Activated CD8-positive, alpha-beta T cell treated with anti-CD3 and anti-CD28 coated beads, Interleukin-2, amount 10 ng/mL, durations not matched to agents 7 days and 5 days (primary cell): ENCODE measurements around the gene GALNT11. TPM values are rescaled to one million over a fixed set of nuclear protein-coding genes. Genes with fewer than 3 reads are reported as not detected.
A peak's percentile ranks its signal among the peaks of the same experiment; 100 is the strongest.
"Not testable (repeated sequence)": the region's sequence is repeated elsewhere in the genome, so short reads cannot be mapped to it uniquely, and the experiment has no call there.

ENCODE experiments used
- ATAC-seq: fragments of 150-1000 bp; cut with Tn5 transposase; one replicate; pipeline ENCODE4 v1.10.0; 2021; ENCODE audit warnings: moderate library complexity
- CTCF ChIA-PET: fragments of 350-600 bp; sonication (Branson Sonifier 250); formaldehyde crosslinking; loops from one replicate; lab custom pipeline; 2021; ENCODE audit warnings: antibody characterized with exemption; lab: Charles Lee
- POLR2A ChIA-PET: fragments of 350-600 bp; sonication (Branson Sonifier 250); formaldehyde crosslinking; loops from one replicate; lab custom pipeline; 2021; ENCODE audit warnings: antibody characterized with exemption; lab: Charles Lee
- DNase-seq: peaks from one replicate; pipeline ENCODE4 v3.0.0-alpha.2; 2020
- H3K27ac Mint-ChIP-seq: one replicate; pipeline ENCODE4 v1.8.0; 2021; ENCODE audit warnings: mild to moderate bottlenecking, mixed read lengths
- H3K27me3 Mint-ChIP-seq: one replicate; pipeline ENCODE4 v1.8.0; 2021; ENCODE audit warnings: low read depth, mixed read lengths
- H3K36me3 Mint-ChIP-seq: one replicate; pipeline ENCODE4 v1.8.0; 2021; ENCODE audit warnings: low read depth, mixed read lengths
- H3K4me1 Mint-ChIP-seq: one replicate; pipeline ENCODE4 v1.8.0; 2021; ENCODE audit warnings: low read depth, mixed read lengths
- H3K4me3 Mint-ChIP-seq: one replicate; pipeline ENCODE4 v1.8.0; 2021; ENCODE audit warnings: mild to moderate bottlenecking, mixed read lengths
- H3K9me3 Mint-ChIP-seq: one replicate; pipeline ENCODE4 v1.8.0; 2022; ENCODE audit warnings: mixed read lengths; ENCODE audit not compliant: insufficient read depth
- total RNA-seq, 2 experiments: library from RNA; stranded (reverse); gene quantifications; one replicate each; pipeline ENCODE4 v1.2.3, GENCODE V29; 2021

GALNT11 gene
- total RNA-seq, 2 experiments from 2014 or later, result 18.4 to 20.3 TPM

- CTCF ChIA-PET, result no interaction called here
- Mint-ChIP-seq H3K27me3 (peaks cover 3% of the 10 kb centered on the region), H3K4me3 (no peak overlapping the region), H3K36me3 (no peaks in the 10 kb centered on the region), H3K9me3 (no peaks in the 10 kb centered on the region), H3K4me1 (no peaks in the 10 kb centered on the region), H3K27ac (no peak overlapping the region)
- DNase-seq (no peak), ATAC-seq (no peak)
- POLR2A ChIA-PET, result no interaction called here
These were observed 13.6 kb upstream of the GALNT11 start for GRCh38 chr7:152011860-152012259.

- ATAC-seq (no peak), DNase-seq (no peak)
- H3K4me1 Mint-ChIP-seq, result no peaks in the 10 kb centered on the region
- CTCF ChIA-PET, result no interaction called here
- POLR2A ChIA-PET, result no interaction called here
- no peak overlapping the region for H3K27ac Mint-ChIP-seq
- H3K27me3 Mint-ChIP-seq, result peaks cover 3% of the 10 kb centered on the region
- H3K4me3 Mint-ChIP-seq, result no peak overlapping the region
- no peaks in the 10 kb centered on the region for H3K36me3 Mint-ChIP-seq
- no peaks in the 10 kb centered on the region for H3K9me3 Mint-ChIP-seq
These were observed 12.2 kb upstream of the GALNT11 start for GRCh38 chr7:152013230-152013629.

GRCh38 chr7:152013974-152014373, 11.5 kb upstream of the GALNT11 start:
- Mint-ChIP-seq H3K27me3 (peaks cover 3% of the 10 kb centered on the region), H3K36me3 (no peaks in the 10 kb centered on the region), H3K27ac (no peak overlapping the region), H3K4me1 (no peaks in the 10 kb centered on the region), H3K4me3 (no peak overlapping the region), H3K9me3 (no peaks in the 10 kb centered on the region)
- ChIA-PET CTCF (no interaction called here), POLR2A (no interaction called here)
- DNase-seq (no peak), ATAC-seq (no peak)

DNA sequence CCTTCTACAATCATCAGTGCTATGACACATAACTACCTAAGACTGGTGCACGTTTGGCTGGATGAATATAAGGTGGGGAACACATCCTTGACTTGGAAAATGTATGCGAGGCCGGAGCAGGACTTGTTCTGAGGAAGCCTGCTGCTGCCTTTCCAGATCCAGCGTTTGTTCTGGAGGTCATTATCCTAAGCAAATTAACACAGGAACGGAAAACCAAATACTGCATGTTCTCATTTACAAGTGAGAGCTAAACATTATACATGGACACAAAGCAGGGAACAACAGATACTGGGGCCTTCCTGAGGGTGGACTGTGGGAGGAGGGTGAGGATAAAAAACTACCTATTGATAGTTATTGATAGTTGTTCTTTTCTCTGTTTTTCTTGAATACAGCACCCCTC, 10.8 kb upstream of the GALNT11 start:
- peaks cover 3% of the 10 kb centered on the region for H3K27me3 Mint-ChIP-seq
- no peak overlapping the region for H3K27ac Mint-ChIP-seq
- no peak overlapping the region for H3K4me3 Mint-ChIP-seq
- ChIA-PET POLR2A (no interaction called here), CTCF (no interaction called here)
- ATAC-seq, result no peak
- no peak for DNase-seq
- no peaks in the 10 kb centered on the region for H3K4me1 Mint-ChIP-seq
- no peaks in the 10 kb centered on the region for H3K36me3 Mint-ChIP-seq
- no peaks in the 10 kb centered on the region for H3K9me3 Mint-ChIP-seq

- H3K27me3 Mint-ChIP-seq, result peaks cover 3% of the 10 kb centered on the region
- ATAC-seq (no peak), DNase-seq (no peak)
- no peaks in the 10 kb centered on the region for H3K4me1 Mint-ChIP-seq
- H3K4me3 Mint-ChIP-seq, result no peak overlapping the region
- H3K9me3 Mint-ChIP-seq, result no peaks in the 10 kb centered on the region
- ChIA-PET POLR2A (interaction anchor here (1.5 kb wide), 1 partner anchor 13 kb away, joined by 3 read pairs; no protein-coding TSS in a partner anchor), CTCF (no interaction called here)
- H3K27ac Mint-ChIP-seq, result no peak overlapping the region
- H3K36me3 Mint-ChIP-seq, result no peaks in the 10 kb centered on the region
These were observed 9.9 kb upstream of the GALNT11 start for GRCh38 chr7:152015600-152015999.

- ATAC-seq (no peak), DNase-seq (no peak)
- Mint-ChIP-seq H3K27ac (no peak overlapping the region), H3K4me3 (no peak overlapping the region), H3K36me3 (no peaks in the 10 kb centered on the region), H3K27me3 (peaks cover 3% of the 10 kb centered on the region), H3K9me3 (no peaks in the 10 kb centered on the region), H3K4me1 (no peaks in the 10 kb centered on the region)
- ChIA-PET CTCF (no interaction called here), POLR2A (no interaction called here)
These were observed 8.5 kb upstream of the GALNT11 start for GRCh38 chr7:152016947-152017346.

GRCh38 chr7:152017683-152018082, 7.8 kb upstream of the GALNT11 start:
- H3K9me3 Mint-ChIP-seq, H3K36me3 Mint-ChIP-seq, CTCF ChIA-PET, H3K4me3 Mint-ChIP-seq, ATAC-seq, H3K27ac Mint-ChIP-seq, POLR2A ChIA-PET, H3K4me1 Mint-ChIP-seq, DNase-seq, H3K27me3 Mint-ChIP-seq: not testable (repeated sequence)

DNA sequence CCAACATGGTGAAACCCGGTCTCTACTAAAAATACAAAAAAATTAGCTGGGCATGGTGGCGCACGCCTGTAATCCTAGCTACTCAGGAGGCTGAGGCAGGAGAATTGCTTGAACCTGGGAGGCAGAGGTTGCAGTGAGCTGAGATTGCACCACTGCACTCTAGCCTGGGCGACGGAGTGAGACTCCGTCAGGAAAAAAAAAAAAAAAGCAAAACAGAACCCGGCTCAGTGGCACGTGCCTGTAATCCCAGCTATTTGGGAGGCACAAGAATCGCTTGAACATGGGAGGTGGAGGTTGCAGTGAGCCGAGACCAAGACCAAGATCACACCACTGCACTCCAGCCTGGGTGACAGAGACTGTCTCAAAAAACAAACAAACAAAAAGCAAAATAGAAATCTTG, 3.7 kb upstream of the GALNT11 start:
- H3K4me3 Mint-ChIP-seq, ATAC-seq, H3K36me3 Mint-ChIP-seq, H3K9me3 Mint-ChIP-seq, CTCF ChIA-PET, DNase-seq, POLR2A ChIA-PET, H3K27ac Mint-ChIP-seq: not testable (repeated sequence)
- Mint-ChIP-seq H3K4me1 (peaks cover 14% of the 10 kb centered on the region), H3K27me3 (peaks cover 13% of the 10 kb centered on the region)

GRCh38 chr7:152025937-152026890, 740 bp downstream of the GALNT11 start:
- Mint-ChIP-seq H3K27ac (peak overlapping the region; percentile 79), H3K36me3 (peaks cover 33% of the 10 kb centered on the region), H3K27me3 (peaks cover 13% of the 10 kb centered on the region), H3K4me3 (peak overlapping the region; percentile 82), H3K9me3 (no peaks in the 10 kb centered on the region), H3K4me1 (peaks cover 47% of the 10 kb centered on the region)
- ChIA-PET CTCF (interaction anchor here (0.7 to 1.5 kb wide), 3 partner anchors 20 to 120 kb away, joined by 3 to 4 read pairs (median 3); no protein-coding TSS in a partner anchor), POLR2A (no interaction called here)
- DNase-seq (no peak), ATAC-seq (no peak)

- ATAC-seq (peak; percentile 3), DNase-seq (peak; percentile 61)
- Mint-ChIP-seq H3K27me3 (peaks cover 12% of the 10 kb centered on the region), H3K4me1 (peaks cover 47% of the 10 kb centered on the region), H3K36me3 (peaks cover 43% of the 10 kb centered on the region), H3K27ac (peak overlapping the region; percentile 93), H3K4me3 (peak overlapping the region; percentile 55)
- H3K9me3 Mint-ChIP-seq, result not testable (repeated sequence)
- ChIA-PET CTCF (interaction anchor here (0.8 to 1.0 kb wide), 2 partner anchors 245 to 394 kb away, joined by 3 read pairs; no protein-coding TSS in a partner anchor), POLR2A (interaction anchor here (0.7 to 1.0 kb wide), 3 partner anchors 12 to 407 kb away, joined by 3 to 4 read pairs (median 3); no protein-coding TSS in a partner anchor)
These were observed 2.3 kb downstream of the GALNT11 start for GRCh38 chr7:152027491-152028365.

DNA sequence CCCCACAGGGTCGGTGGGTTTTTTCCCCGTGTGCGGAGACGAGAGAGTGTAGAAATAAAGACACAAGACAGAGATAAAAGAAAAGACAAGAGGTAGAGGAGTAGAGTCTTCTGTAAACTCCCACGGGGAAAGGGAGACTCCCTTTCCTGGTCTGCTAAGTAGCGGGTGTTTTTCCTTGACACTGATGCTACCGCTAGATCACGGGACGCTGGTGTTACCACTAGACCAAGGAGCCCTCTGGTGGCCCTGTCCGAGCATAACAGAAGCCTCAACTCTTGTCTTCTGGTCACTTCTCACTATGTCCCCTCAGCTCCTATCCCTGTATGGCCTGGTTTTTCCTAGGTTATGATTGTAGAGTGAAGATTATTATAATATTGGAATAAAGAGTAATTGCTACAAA, 4.6 kb downstream of the GALNT11 start:
- H3K27me3 Mint-ChIP-seq, H3K27ac Mint-ChIP-seq, POLR2A ChIA-PET, CTCF ChIA-PET, ATAC-seq, H3K9me3 Mint-ChIP-seq, H3K4me3 Mint-ChIP-seq: not testable (repeated sequence)
- DNase-seq, result peak; percentile 27
- peaks cover 45% of the 10 kb centered on the region for H3K4me1 Mint-ChIP-seq
- peaks cover 61% of the 10 kb centered on the region for H3K36me3 Mint-ChIP-seq
